Psoas muscle (tissue), 8 donors: Measurements from ENCODE around the gene CAND2. TPM values are rescaled to one million over a fixed set of nuclear protein-coding genes. Genes with fewer than 3 reads are reported as not detected.

Experiments
- ATAC-seq, 4 donors: fragments of 200-7000 bp; cut with Tn5 transposase; one replicate each; pipeline ENCODE4 v1.9.1; 2020; ENCODE audit warnings: moderate library complexity in 3 of 4, mild to moderate bottlenecking in 2 of 4
- DNase-seq, 2 donors: peaks; one replicate each; pipeline ENCODE4 v3.0.0-alpha.2; 2020
- H3K27ac ChIP-seq: fragments of 200-600 bp; one replicate; pipeline ENCODE4 v1.8.0; 2022
- H3K27me3 ChIP-seq, 3 donors: fragments of 200-600 bp in 1 of 3; one replicate each; pipeline versions ENCODE4 v1.6.1 to v1.8.0; 2013 to 2022; ENCODE audit warnings: low read length in 2 of 3, mild to moderate bottlenecking in 2 of 3, moderate library complexity in 1 of 3; ENCODE audit not compliant: insufficient read depth in 3 of 3
- H3K36me3 ChIP-seq, 2 donors: fragments of 200-600 bp in 1 of 2; one replicate each; pipeline versions ENCODE4 v1.6.1 to v1.8.0; 2013 to 2022; ENCODE audit warnings: low read depth in 1 of 2, mild to moderate bottlenecking in 1 of 2, moderate library complexity in 1 of 2; ENCODE audit not compliant: insufficient read depth in 1 of 2
- H3K4me1 ChIP-seq: fragments of 200-600 bp; one replicate; pipeline ENCODE4 v1.8.0; 2022
- H3K4me3 ChIP-seq: fragments of 200-600 bp; one replicate; pipeline ENCODE4 v1.8.0; 2022; ENCODE audit warnings: mild to moderate bottlenecking
- H3K9me3 ChIP-seq: fragments of 200-600 bp; one replicate; pipeline ENCODE4 v1.8.0; 2022
- CTCF ChIP-seq: fragments of 200-600 bp; IDR thresholded peaks from one replicate; pipeline ENCODE4 v1.8.0; 2022; ENCODE audit warnings: antibody characterized with exemption
- WGBS, 3 donors: extraction: QIAGEN DNeasy Blood & Tissue Kit; methylation state at CpG; one replicate each; pipeline versions ENCODE4 v1.1.6 to v1.1.7; 2013; 5-methylcytosine and 5-hydroxymethylcytosine counted together
- intact Hi-C, 2 donors: fragments of 100-400 bp; cut with DNase I; formaldehyde crosslinking; loops; one replicate each; pipeline versions ENCODE4 v1.11.0 to v1.14.2; 2022
- polyA plus RNA-seq, 3 donors: library from polyadenylated mRNA; stranded (reverse); fragments of 200-250 nt; gene quantifications; one replicate each; pipeline ENCODE4 v1.2.3, GENCODE V29; 2013
- total RNA-seq, 4 donors: library from RNA; stranded (reverse); fragmentation: NEBNext Ultra II Directional in 2 of 4; extraction: Animal tissue kit (Norgen Biotek cat#: 25700) in 2 of 4; gene quantifications; one replicate each; pipeline versions ENCODE4 v1.2.1 to v1.2.4, GENCODE V29; 2021 to 2023
- donor health status: healthy with polysubstance abuse.
- donor health status: DM: no; HTN: no; CAD: no; lungs with moderate emphysema.
- donor health status: Bipolar disorder and iron deficiency.
- donor health status: healthy.
- donor health status: DM: yes; HTN: yes; CAD: no.
- donor health status: DM: no; HTN: no; CAD: no.
- donor health status: DM: no; HTN: no; CAD: no.
- donor health status: DM: yes; HTN: yes; CAD: no.

Gene CAND2
- total and polyA plus RNA-seq, 7 donors = 3.7 to 220 (median 128) TPM

GRCh38 chr3:12828751-12829150, 32.3 kb downstream of the CAND2 start:
- DNase-seq = no peak
- intact Hi-C loops = no loop called here
- Histone ChIP-seq H3K27ac (no peak overlapping the region), H3K4me3 (no peak overlapping the region), H3K9me3 (no peaks in the 10 kb centered on the region), H3K27me3 (no peaks in the 10 kb centered on the region), H3K36me3 (peaks cover 14 to 99% of the 10 kb centered on the region in 2 donors), H3K4me1 (no peaks in the 10 kb centered on the region)
- no peak for TF ChIP-seq CTCF
- no peak for ATAC-seq
- 86 to 94% (median 90%) methylated on average over 4 of the region's 4 CpGs for WGBS, 3 donors

GRCh38 chr3:12829404-12829803, 32.9 kb downstream of the CAND2 start:
- DNase-seq (no peak), ATAC-seq (no peak)
- intact Hi-C loops = no loop called here
- H3K4me1 ChIP-seq = no peaks in the 10 kb centered on the region
- H3K4me3 ChIP-seq = no peak overlapping the region
- no peak for TF ChIP-seq CTCF
- H3K27ac ChIP-seq = no peak overlapping the region
- no peaks in the 10 kb centered on the region for H3K27me3 ChIP-seq
- 87 to 91% (median 88%) methylated on average over 4 of the region's 4 CpGs for WGBS, 3 donors
- H3K36me3 ChIP-seq = peaks cover 18 to 100% of the 10 kb centered on the region in 2 donors
- H3K9me3 ChIP-seq = no peaks in the 10 kb centered on the region

GRCh38 chr3:12829886-12830784, 33.7 kb downstream of the CAND2 start:
- DNase-seq = no peak
- 72 to 73% (median 73%) methylated on average over 17 of the region's 17 CpGs for WGBS, 3 donors
- no peak overlapping the region for H3K27ac ChIP-seq
- H3K36me3 ChIP-seq = peaks cover 19 to 100% of the 10 kb centered on the region in 2 donors
- no peak overlapping the region for H3K4me3 ChIP-seq
- TF ChIP-seq CTCF = no peak
- peak in 3 of 4 donors; percentile 7 to 23 (median 10) for ATAC-seq
- H3K27me3 ChIP-seq = no peaks in the 10 kb centered on the region
- peaks cover 4% of the 10 kb centered on the region for H3K4me1 ChIP-seq
- no peaks in the 10 kb centered on the region for H3K9me3 ChIP-seq
- intact Hi-C loops = no loop called here

GRCh38 chr3:12830785-12831156, 34.3 kb downstream of the CAND2 start:
- intact Hi-C loops = no loop called here
- DNase-seq = no peak
- peak in 3 of 4 donors; percentile 3 to 18 (median 6) for ATAC-seq
- H3K36me3 ChIP-seq = peaks cover 26 to 100% of the 10 kb centered on the region in 2 donors
- H3K4me1 ChIP-seq = peaks cover 10% of the 10 kb centered on the region
- H3K27ac ChIP-seq = no peak overlapping the region
- no peaks in the 10 kb centered on the region for H3K9me3 ChIP-seq
- no peaks in the 10 kb centered on the region for H3K27me3 ChIP-seq
- H3K4me3 ChIP-seq = no peak overlapping the region
- WGBS, 3 donors = 80 to 86% (median 81%) methylated on average over 4 of the region's 4 CpGs
- peak; percentile 11 for TF ChIP-seq CTCF
